Measurements from ENCODE around the gene ZNF286A.
A peak's percentile ranks its signal among the peaks of the same experiment; 100 is the strongest.
"Not testable (repeated sequence)": the region's sequence is repeated elsewhere in the genome, so short reads cannot be mapped to it uniquely, and the experiment has no call there.

- TF ChIP-seq POLR2AphosphoS5 (IDR thresholded peaks at IDR 0.05; ENCODE audit: low read depth, low read length): peak; percentile 59; the same call in 1 of the 2 replicates
- not testable (repeated sequence) for TF ChIP-seq REST (IDR thresholded peaks at IDR 0.05; ENCODE audit: insufficient read depth in 1 of 2, low read depth in 2 of 2, low read length in 2 of 2)
These were observed at the start of gene ZNF286A for GRCh38 chr17:15699413-15699924.
